ENCODE measurements around the gene UPK3A.
A peak's percentile ranks its signal among the peaks of the same experiment; 100 is the strongest.

UPK3A gene

GRCh38 chr22:45317551-45318167 is 32.9 kb downstream of the UPK3A start:
- Histone ChIP-seq H3K9me3 (ENCODE audit: severe bottlenecking) (no peaks in the 10 kb centered on the region), H3K27me3 (ENCODE audit: insufficient read depth, poor library complexity, severe bottlenecking) (no peaks in the 10 kb centered on the region), H3K4me1 (ENCODE audit: insufficient read depth, poor library complexity, severe bottlenecking) (peaks cover 17% of the 10 kb centered on the region), H3K27ac (ENCODE audit: poor library complexity, severe bottlenecking) (peak overlapping the region; percentile 22), H3K36me3 (ENCODE audit: low read depth) (peaks cover 11% of the 10 kb centered on the region), H3K4me3 (ENCODE audit: severe bottlenecking) (no peak overlapping the region)
- ATAC-seq (ENCODE audit: low read depth) (peak; percentile 69), DNase-seq (ENCODE audit: low spot score) (no peak)
- TF ChIP-seq CTCF (IDR thresholded peaks at IDR 0.05; ENCODE audit: poor library complexity, severe bottlenecking): peak; percentile 33

- no peak for TF ChIP-seq CTCF (IDR thresholded peaks at IDR 0.05; ENCODE audit: poor library complexity, severe bottlenecking)
- Histone ChIP-seq H3K27ac (ENCODE audit: poor library complexity, severe bottlenecking) (peak overlapping the region; percentile 22), H3K4me3 (ENCODE audit: severe bottlenecking) (no peak overlapping the region), H3K9me3 (ENCODE audit: severe bottlenecking) (no peaks in the 10 kb centered on the region), H3K4me1 (ENCODE audit: insufficient read depth, poor library complexity, severe bottlenecking) (peaks cover 17% of the 10 kb centered on the region), H3K27me3 (ENCODE audit: insufficient read depth, poor library complexity, severe bottlenecking) (no peaks in the 10 kb centered on the region), H3K36me3 (ENCODE audit: low read depth) (peaks cover 14% of the 10 kb centered on the region)
- DNase-seq (ENCODE audit: low spot score) (no peak), ATAC-seq (ENCODE audit: low read depth) (peak; percentile 66; the same call in 2 of the 3 replicates)
Observed at GRCh38 chr22:45318168-45318557, 33.4 kb downstream of the UPK3A start.

- ATAC-seq (ENCODE audit: low read depth): 0 out of 3 replicates have a peak, but pooled peaks have one; percentile 18
- H3K27ac ChIP-seq (ENCODE audit: poor library complexity, severe bottlenecking): peak overlapping the region; percentile 22
- H3K9me3 ChIP-seq (ENCODE audit: severe bottlenecking): no peaks in the 10 kb centered on the region
- no peak for DNase-seq (ENCODE audit: low spot score)
- H3K27me3 ChIP-seq (ENCODE audit: insufficient read depth, poor library complexity, severe bottlenecking): no peaks in the 10 kb centered on the region
- no peak for TF ChIP-seq CTCF (IDR thresholded peaks at IDR 0.05; ENCODE audit: poor library complexity, severe bottlenecking)
- no peak overlapping the region for H3K4me3 ChIP-seq (ENCODE audit: severe bottlenecking)
- peaks cover 17% of the 10 kb centered on the region for H3K4me1 ChIP-seq (ENCODE audit: insufficient read depth, poor library complexity, severe bottlenecking)
- H3K36me3 ChIP-seq (ENCODE audit: low read depth): peaks cover 17% of the 10 kb centered on the region
Observed at GRCh38 chr22:45318558-45319323, 34.0 kb downstream of the UPK3A start.

- Histone ChIP-seq H3K36me3 (ENCODE audit: low read depth) (peaks cover 23% of the 10 kb centered on the region), H3K27me3 (ENCODE audit: insufficient read depth, poor library complexity, severe bottlenecking) (no peaks in the 10 kb centered on the region), H3K4me1 (ENCODE audit: insufficient read depth, poor library complexity, severe bottlenecking) (peaks cover 17% of the 10 kb centered on the region), H3K27ac (ENCODE audit: poor library complexity, severe bottlenecking) (no peak overlapping the region), H3K9me3 (ENCODE audit: severe bottlenecking) (no peaks in the 10 kb centered on the region), H3K4me3 (ENCODE audit: severe bottlenecking) (no peak overlapping the region)
- no peak for DNase-seq (ENCODE audit: low spot score)
- TF ChIP-seq CTCF (IDR thresholded peaks at IDR 0.05; ENCODE audit: poor library complexity, severe bottlenecking): no peak
- ATAC-seq (ENCODE audit: low read depth): no peak
Observed at GRCh38 chr22:45319324-45319685, 34.6 kb downstream of the UPK3A start.

Data from RWPE2 (cell line).